GM21447 (cell line): ENCODE measurements around the gene IQGAP1.

ENCODE experiments used
- ATAC-seq: cut with Tn5 transposase; IDR thresholded peaks from one replicate; pipeline ENCODE4 v1.9.1; 2021; ENCODE audit not compliant: unreplicated experiment

The IQGAP1 gene

GRCh38 chr15:90529011-90529370, 140.9 kb downstream of the IQGAP1 start:
- ATAC-seq = no peak

DNA sequence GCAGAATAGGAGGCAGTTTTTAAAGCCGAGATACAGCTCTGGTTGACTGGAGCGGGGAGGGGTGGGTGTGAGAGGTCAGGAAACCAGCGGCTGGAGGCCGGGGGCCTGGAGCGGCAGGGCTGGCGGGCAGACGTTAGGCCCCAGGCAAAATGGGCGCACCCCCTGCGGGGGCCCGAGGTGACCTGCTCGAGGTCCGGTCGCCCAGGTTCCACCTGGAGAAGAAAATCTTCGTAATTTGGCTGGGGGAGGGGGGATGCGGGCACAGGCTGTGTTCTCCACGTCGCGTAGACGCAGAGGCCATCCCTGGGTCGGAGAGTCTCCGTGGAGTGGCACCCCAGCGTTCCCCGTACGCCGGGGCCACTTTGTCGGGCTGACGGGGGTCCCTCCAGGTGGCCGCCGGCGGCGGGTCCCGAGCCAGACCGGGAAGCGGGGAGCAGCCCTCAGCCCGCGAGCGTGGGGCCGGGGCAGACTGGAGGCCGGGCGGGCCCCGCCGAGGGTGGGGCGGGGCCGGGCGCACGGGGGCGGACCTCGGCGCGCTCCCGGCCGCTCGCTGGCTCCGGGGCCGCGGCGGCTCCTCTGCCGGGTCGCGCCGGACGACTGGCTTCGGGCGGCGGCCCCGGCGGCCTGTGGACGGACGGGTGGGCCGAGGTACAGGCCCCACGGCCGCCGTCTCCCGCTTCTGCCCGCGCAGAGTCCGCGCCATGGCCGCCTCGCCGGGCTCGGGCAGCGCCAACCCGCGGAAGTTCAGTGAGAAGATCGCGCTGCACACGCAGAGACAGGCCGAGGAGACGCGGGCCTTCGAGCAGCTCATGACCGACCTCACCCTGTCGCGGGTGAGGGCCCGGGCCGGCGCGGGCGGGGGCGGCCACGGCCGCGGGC, 141.6 kb downstream of the IQGAP1 start, which contains the start of gene CRTC3:
Gene CRTC3 (plus strand): TSS at position 553 of the 879 bp plus-strand sequence. CDS start 149 bp downstream, at position 702.
- ATAC-seq = peak; percentile 72

DNA sequence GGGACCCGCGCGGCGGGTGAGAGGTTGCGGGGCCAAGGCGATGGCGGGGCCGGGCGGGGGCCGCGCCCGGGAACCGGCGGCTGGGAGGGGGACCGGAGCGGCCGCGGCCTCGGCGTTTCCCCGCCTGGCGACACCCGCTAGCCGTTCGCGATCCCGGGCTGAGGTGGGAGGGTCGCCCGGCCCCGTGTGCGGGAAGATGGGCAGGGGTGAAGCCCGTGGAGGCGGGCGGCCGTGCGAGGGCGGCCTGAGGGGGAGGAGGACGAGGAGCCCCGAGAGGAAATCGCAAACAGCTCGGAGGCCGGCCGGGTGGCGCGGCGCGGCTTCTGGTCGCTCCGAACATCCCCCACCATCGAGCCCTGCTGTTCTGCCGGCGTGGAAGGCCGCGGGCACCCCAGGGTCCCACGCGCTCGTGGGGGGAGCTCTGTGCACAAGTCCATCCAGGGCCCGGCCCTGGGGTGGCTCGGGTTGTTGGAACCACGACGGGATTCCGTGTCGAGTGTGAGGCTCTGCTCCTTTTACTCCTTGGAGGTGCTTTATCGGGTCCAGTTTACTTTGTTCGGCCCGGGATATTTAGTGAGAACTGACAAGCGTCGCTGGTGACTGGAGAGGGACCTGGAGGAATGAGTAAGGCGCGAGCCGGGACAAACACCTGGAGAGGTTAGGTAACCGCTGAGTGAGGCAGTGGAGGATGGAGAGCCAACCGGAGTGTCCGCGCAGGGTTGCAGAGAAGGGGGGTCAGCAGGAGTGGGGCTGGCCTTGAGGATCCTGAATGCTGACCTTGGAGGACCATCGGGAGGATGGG, 142.4 kb downstream of the IQGAP1 start:
- peak; percentile 39 for ATAC-seq

- no peak for ATAC-seq
Measured at GRCh38 chr15:90531147-90531546, 143.1 kb downstream of the IQGAP1 start.

DNA sequence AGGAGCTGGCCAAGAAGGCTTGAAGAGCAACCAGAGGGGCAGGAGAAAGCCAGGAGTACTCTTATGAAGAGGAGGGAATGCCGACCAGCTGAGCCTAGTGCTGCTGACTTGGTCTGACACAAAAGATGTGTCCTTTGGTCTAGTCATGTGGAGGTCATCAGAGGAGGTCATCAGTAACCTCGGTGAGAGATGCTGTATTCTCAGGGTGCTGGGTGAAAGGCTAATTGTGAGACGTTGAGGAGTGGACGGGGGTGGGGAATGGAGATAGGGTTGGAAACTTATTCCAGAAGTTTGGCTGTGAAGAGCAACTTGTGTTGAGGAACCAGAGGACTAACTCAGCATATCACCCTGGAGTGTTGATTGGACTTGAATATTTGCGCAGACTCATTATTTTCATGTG, 147.2 kb downstream of the IQGAP1 start:
- ATAC-seq = no peak

DNA sequence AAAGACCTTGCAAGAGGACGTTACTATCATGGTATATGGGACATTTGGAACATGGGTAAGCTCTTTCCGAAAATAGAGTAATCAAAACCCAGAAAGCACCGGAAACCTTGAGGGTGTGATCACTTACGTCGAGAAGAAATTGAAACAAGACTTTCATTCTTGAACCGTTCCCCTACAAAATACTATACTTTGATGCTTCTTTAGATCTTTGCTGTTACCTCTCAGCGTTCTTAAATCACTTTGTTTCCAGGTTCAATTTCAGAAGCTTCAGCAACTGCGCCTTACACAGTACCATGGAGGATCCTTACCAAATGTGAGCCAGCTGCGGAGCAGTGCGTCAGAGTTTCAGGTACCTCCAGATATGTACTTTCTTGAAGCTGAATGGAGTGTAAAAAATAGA, 151.7 kb downstream of the IQGAP1 start:
- no peak for ATAC-seq

DNA sequence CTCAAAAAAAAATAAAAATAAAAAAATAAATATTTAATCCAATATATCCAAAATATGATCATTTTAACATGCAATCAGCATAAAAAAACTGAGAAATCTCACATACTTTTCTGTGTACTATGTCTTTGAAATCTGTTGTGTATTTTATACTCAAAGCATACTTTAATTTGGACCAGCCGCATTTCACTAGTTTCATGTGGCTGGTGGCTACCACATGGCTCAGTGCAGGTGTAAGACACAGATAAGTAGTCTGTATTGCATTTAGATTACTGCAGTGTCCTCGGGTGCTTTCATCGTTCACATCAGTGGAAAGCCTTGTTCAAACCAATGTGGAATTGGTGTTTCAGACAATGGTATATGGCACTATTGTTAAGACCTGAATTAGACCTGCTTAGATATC, 152.7 kb downstream of the IQGAP1 start:
- ATAC-seq = no peak

DNA sequence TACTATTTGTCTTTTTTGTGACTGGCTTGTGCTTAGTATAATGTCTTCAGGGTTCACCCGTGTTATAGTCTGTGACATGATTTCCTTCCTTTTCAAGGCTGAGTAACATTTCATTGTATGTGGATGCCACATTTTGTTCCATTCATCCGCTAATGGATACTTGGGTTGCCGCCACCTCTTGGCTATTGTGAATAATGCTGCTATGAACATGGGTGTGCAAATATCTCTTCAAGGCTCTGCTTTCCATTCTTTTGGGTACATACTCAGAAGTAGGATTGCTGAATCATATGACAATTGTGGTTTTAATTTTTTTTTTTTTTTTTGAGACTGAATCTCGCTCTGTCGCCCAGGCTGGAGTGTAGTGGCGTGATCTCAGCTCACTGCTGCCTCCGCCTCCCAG, 157.1 kb downstream of the IQGAP1 start:
- no peak for ATAC-seq

GRCh38 chr15:90547540-90547939, 159.5 kb downstream of the IQGAP1 start:
- no peak for ATAC-seq

- ATAC-seq = peak; percentile 88
Measured at GRCh38 chr15:90550919-90551318, 162.9 kb downstream of the IQGAP1 start.
